Measurements from ENCODE around the gene NELFB.
A peak's percentile ranks its signal among the peaks of the same experiment; 100 is the strongest.

DNA sequence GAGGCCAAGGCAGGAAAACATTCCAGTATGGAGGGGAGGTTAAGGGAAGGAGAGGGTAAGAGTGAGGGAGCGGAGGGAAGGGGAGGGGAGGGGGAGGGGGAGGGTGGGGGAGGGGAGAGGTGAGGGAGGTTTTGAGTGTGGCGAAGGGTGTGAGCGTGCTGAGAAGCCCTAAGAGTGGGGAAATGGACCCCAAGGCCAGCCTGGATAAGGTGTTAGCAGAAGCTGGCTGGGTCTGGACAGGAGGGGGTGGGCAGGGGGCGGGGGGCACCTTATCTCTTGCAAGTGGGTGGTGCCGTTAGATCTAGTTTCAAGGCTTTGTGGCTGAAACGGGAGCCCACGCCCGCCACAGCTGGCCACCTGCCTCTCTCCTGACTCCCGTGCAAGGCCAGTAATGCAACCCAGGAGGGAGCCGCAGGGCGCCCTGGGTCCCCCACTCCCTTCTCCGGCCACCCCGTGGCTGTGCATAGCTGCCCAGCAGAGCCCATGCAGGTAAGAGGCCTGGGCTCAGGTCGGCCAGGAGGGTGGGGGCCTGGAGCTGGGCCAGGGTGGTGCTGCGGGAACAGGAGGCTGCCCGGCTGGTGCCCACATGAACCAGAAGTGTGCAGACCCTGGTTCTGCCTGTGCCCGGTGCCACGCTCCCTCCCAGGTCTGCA lies 27.1 kb upstream of the NELFB start:
- TF ChIP-seq CTCF (conservative IDR thresholded peaks at IDR 0.05; ENCODE audit: low read length) (peak; percentile 10; the same call in 1 of the 2 replicates), EZH2phosphoT487 (IDR thresholded peaks at IDR 0.05; ENCODE audit: borderline replicate concordance, low read depth, low read length) (no peak)
